RWPE2 (cell line): ENCODE results near the gene LYPD3.

ENCODE experiments used
- ATAC-seq: fragments of 200-7000 bp; cut with Tn5 transposase; 3 replicates; pipeline ENCODE4 v1.9.1; 2021; ENCODE audit warnings: low read depth
- DNase-seq: peaks from one replicate; pipeline ENCODE4 v3.0.0-alpha.2; 2020; ENCODE audit warnings: low spot score
- H3K27ac ChIP-seq: fragments of 450-650 bp; 2 replicates; pipeline ENCODE4 v1.5.1; 2017; ENCODE audit warnings: mild to moderate bottlenecking; ENCODE audit not compliant: poor library complexity, severe bottlenecking
- H3K27me3 ChIP-seq: fragments of 250-450 bp; sonication (Bioruptor Pico); 2 replicates; pipeline ENCODE4 v1.5.1; 2021; ENCODE audit warnings: mild to moderate bottlenecking, moderate library complexity; ENCODE audit not compliant: insufficient read depth, poor library complexity, severe bottlenecking
- H3K36me3 ChIP-seq: fragments of 250-450 bp; sonication (Bioruptor Pico); 2 replicates; pipeline ENCODE4 v1.5.1; 2020; ENCODE audit warnings: low read depth, mild to moderate bottlenecking, moderate library complexity
- H3K4me1 ChIP-seq: fragments of 250-450 bp; sonication (Bioruptor Pico); 2 replicates; pipeline ENCODE4 v1.5.1; 2021; ENCODE audit warnings: mild to moderate bottlenecking, moderate library complexity; ENCODE audit not compliant: insufficient read depth, poor library complexity, severe bottlenecking
- H3K4me3 ChIP-seq: fragments of 250-450 bp; sonication (Bioruptor Pico); 2 replicates; pipeline ENCODE4 v1.5.1; 2021; ENCODE audit warnings: mild to moderate bottlenecking, moderate library complexity; ENCODE audit not compliant: severe bottlenecking
- H3K9me3 ChIP-seq: fragments of 250-450 bp; sonication (Bioruptor Pico); 2 replicates; pipeline ENCODE4 v1.5.1; 2021; ENCODE audit warnings: mild to moderate bottlenecking, moderate library complexity; ENCODE audit not compliant: severe bottlenecking
- TF ChIP-seq, protein P1 (sequence below): fragments of 450-650 bp; IDR thresholded peaks from one replicate; pipeline ENCODE4 v1.5.1; 2017; ENCODE audit warnings: mild to moderate bottlenecking, moderate library complexity; ENCODE audit not compliant: poor library complexity, severe bottlenecking

The LYPD3 gene

GRCh38 chr19:43471091-43471490 lies 5.7 kb upstream of the LYPD3 start:
- H3K9me3 ChIP-seq = no peaks in the 10 kb centered on the region
- DNase-seq (no peak), ATAC-seq (no peak)
- no peaks in the 10 kb centered on the region for H3K27me3 ChIP-seq
- no peak overlapping the region for H3K4me3 ChIP-seq
- TF ChIP-seq, protein P1, sequence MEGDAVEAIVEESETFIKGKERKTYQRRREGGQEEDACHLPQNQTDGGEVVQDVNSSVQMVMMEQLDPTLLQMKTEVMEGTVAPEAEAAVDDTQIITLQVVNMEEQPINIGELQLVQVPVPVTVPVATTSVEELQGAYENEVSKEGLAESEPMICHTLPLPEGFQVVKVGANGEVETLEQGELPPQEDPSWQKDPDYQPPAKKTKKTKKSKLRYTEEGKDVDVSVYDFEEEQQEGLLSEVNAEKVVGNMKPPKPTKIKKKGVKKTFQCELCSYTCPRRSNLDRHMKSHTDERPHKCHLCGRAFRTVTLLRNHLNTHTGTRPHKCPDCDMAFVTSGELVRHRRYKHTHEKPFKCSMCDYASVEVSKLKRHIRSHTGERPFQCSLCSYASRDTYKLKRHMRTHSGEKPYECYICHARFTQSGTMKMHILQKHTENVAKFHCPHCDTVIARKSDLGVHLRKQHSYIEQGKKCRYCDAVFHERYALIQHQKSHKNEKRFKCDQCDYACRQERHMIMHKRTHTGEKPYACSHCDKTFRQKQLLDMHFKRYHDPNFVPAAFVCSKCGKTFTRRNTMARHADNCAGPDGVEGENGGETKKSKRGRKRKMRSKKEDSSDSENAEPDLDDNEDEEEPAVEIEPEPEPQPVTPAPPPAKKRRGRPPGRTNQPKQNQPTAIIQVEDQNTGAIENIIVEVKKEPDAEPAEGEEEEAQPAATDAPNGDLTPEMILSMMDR = no peak
- H3K36me3 ChIP-seq = no peaks in the 10 kb centered on the region
- no peak overlapping the region for H3K27ac ChIP-seq
- peaks cover 14% of the 10 kb centered on the region for H3K4me1 ChIP-seq

GRCh38 chr19:43470288-43470687 lies 4.9 kb upstream of the LYPD3 start:
- H3K4me1 ChIP-seq = peaks cover 20% of the 10 kb centered on the region
- H3K36me3 ChIP-seq = no peaks in the 10 kb centered on the region
- TF ChIP-seq, protein P1 = no peak
- ATAC-seq (no peak), DNase-seq (no peak)
- no peaks in the 10 kb centered on the region for H3K27me3 ChIP-seq
- H3K27ac ChIP-seq = no peak overlapping the region
- H3K9me3 ChIP-seq = no peaks in the 10 kb centered on the region
- no peak overlapping the region for H3K4me3 ChIP-seq

- H3K9me3 ChIP-seq = no peaks in the 10 kb centered on the region
- TF ChIP-seq, protein P1 = no peak
- peaks cover 22% of the 10 kb centered on the region for H3K4me1 ChIP-seq
- no peak overlapping the region for H3K27ac ChIP-seq
- no peak overlapping the region for H3K4me3 ChIP-seq
- no peak for DNase-seq
- no peaks in the 10 kb centered on the region for H3K27me3 ChIP-seq
- no peak for ATAC-seq
- no peaks in the 10 kb centered on the region for H3K36me3 ChIP-seq
Measured at GRCh38 chr19:43469160-43469480, 3.7 kb upstream of the LYPD3 start.

DNA sequence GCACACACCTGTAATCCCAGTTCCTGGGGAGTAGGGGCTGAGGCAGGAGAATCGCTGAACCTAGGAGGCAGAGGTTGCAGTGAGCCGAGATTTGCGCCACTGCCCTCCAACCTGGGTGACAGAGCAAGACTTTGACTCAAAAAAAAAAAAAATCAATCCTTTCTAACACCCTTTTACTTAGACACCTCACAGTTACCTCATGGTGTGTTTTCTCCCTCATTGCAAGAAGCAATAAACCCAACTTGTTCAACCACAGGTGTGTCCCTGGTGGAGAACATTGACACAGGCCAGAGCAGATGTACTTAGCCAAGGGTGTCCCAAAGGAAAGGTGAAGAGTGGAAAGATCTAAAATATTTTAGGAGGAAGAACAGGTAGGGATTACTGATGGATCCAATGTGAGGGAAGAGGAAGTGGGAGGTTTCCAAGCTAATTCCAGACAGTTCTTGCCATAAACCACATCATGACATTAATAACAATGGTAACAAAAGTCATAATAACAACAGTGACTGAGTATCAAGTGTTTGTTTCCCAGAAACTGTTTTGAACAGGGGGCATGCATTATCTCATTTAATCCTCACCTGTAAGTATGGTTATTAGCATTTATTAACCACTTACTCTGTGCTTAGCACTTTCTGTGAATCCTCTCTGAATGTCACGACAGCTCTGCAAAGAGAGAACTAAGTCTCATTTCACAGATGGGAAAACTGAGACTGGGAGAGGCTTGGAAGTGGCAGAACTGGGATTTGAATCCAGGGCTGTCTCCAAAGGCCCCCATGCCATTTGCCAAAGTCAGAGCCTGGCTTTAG lies 3.1 kb upstream of the LYPD3 start:
- H3K4me1 ChIP-seq = peaks cover 22% of the 10 kb centered on the region
- no peaks in the 10 kb centered on the region for H3K36me3 ChIP-seq
- peak overlapping the region; percentile 50 for H3K27ac ChIP-seq
- no peaks in the 10 kb centered on the region for H3K27me3 ChIP-seq
- ATAC-seq (no peak), DNase-seq (no peak)
- no peak overlapping the region for H3K4me3 ChIP-seq
- TF ChIP-seq, protein P1 = no peak
- H3K9me3 ChIP-seq = no peaks in the 10 kb centered on the region

DNA sequence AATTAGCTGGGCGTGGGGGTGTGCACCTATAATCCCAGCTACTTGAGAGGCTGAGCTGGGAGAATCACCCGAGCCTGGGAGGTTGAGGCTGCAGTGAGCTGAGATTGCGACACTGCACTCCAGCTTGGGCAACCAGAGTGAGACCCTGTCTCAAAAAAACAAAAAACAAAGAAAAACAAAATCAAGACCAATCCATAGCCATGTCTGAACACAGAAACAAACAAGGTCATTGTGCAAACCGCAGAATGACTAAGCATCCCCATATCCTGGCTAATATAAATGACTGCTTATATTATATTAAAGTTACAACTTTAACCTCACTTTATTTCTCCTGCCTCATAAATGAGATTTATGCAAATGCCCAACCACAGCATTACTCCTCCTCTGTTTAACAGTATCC lies 2.3 kb upstream of the LYPD3 start:
- no peak for ATAC-seq
- no peak for DNase-seq
- H3K27ac ChIP-seq = peak overlapping the region; percentile 50
- TF ChIP-seq, protein P1 = no peak
- H3K27me3 ChIP-seq = no peaks in the 10 kb centered on the region
- no peaks in the 10 kb centered on the region for H3K9me3 ChIP-seq
- peaks cover 22% of the 10 kb centered on the region for H3K4me1 ChIP-seq
- no peak overlapping the region for H3K4me3 ChIP-seq
- H3K36me3 ChIP-seq = no peaks in the 10 kb centered on the region
